ENCODE measurements around the gene CSE1L. TPM values are rescaled to one million over a fixed set of nuclear protein-coding genes. Genes with fewer than 3 reads are reported as not detected.
"Not testable (repeated sequence)": the region's sequence is repeated elsewhere in the genome, so short reads cannot be mapped to it uniquely, and the experiment has no call there.

The CSE1L gene
- total RNA-seq, 1 donor from 2014 or later: 13.6 TPM

- no peak for DNase-seq (ENCODE audit: low spot score in 2 of 2)
- TF ChIP-seq, protein P1, sequence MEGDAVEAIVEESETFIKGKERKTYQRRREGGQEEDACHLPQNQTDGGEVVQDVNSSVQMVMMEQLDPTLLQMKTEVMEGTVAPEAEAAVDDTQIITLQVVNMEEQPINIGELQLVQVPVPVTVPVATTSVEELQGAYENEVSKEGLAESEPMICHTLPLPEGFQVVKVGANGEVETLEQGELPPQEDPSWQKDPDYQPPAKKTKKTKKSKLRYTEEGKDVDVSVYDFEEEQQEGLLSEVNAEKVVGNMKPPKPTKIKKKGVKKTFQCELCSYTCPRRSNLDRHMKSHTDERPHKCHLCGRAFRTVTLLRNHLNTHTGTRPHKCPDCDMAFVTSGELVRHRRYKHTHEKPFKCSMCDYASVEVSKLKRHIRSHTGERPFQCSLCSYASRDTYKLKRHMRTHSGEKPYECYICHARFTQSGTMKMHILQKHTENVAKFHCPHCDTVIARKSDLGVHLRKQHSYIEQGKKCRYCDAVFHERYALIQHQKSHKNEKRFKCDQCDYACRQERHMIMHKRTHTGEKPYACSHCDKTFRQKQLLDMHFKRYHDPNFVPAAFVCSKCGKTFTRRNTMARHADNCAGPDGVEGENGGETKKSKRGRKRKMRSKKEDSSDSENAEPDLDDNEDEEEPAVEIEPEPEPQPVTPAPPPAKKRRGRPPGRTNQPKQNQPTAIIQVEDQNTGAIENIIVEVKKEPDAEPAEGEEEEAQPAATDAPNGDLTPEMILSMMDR (IDR thresholded peaks at IDR 0.05): no peak
- H3K36me3 ChIP-seq: peaks cover 58 to 75% of the 10 kb centered on the region in 2 donors
- H3K27me3 ChIP-seq: no peaks in the 10 kb centered on the region
- no peak overlapping the region for H3K27ac ChIP-seq
- H3K4me3 ChIP-seq: no peak overlapping the region
- H3K4me1 ChIP-seq: no peaks in the 10 kb centered on the region
- intact Hi-C loops (cut with DNase I): no loop called here
- no peaks in the 10 kb centered on the region for H3K9me3 ChIP-seq
Measured at GRCh38 chr20:49098136-49098535, 52.0 kb downstream of the CSE1L start.

GRCh38 chr20:49099011-49099410 is 52.9 kb downstream of the CSE1L start:
- no peaks in the 10 kb centered on the region for H3K4me1 ChIP-seq
- H3K27me3 ChIP-seq: no peaks in the 10 kb centered on the region
- H3K36me3 ChIP-seq: peaks cover 55 to 76% of the 10 kb centered on the region in 2 donors
- no peaks in the 10 kb centered on the region for H3K9me3 ChIP-seq
- intact Hi-C loops (cut with DNase I): no loop called here
- no peak overlapping the region for H3K4me3 ChIP-seq
- TF ChIP-seq, protein P1 (IDR thresholded peaks at IDR 0.05): no peak
- no peak overlapping the region for H3K27ac ChIP-seq
- no peak for DNase-seq (ENCODE audit: low spot score in 2 of 2)

- H3K4me3 ChIP-seq: not testable (repeated sequence)
- H3K36me3 ChIP-seq: peaks cover 45 to 76% of the 10 kb centered on the region in 2 donors
Measured at GRCh38 chr20:49100292-49100691, 54.2 kb downstream of the CSE1L start.

GRCh38 chr20:49100972-49101371 is 54.9 kb downstream of the CSE1L start:
- Histone ChIP-seq H3K27ac (no peak overlapping the region), H3K4me3 (no peak overlapping the region), H3K4me1 (no peaks in the 10 kb centered on the region), H3K27me3 (no peaks in the 10 kb centered on the region), H3K36me3 (peaks cover 42 to 76% of the 10 kb centered on the region in 2 donors), H3K9me3 (no peaks in the 10 kb centered on the region)
- no peak for DNase-seq (ENCODE audit: low spot score in 2 of 2)
- TF ChIP-seq, protein P1 (IDR thresholded peaks at IDR 0.05): no peak
- intact Hi-C loops (cut with DNase I): no loop called here

More at GRCh38 chr20:49100292-49100691, 54.2 kb downstream of the CSE1L start:
- DNase-seq (ENCODE audit: low spot score in 2 of 2); intact Hi-C loops (cut with DNase I); H3K27ac ChIP-seq; H3K9me3 ChIP-seq; H3K4me1 ChIP-seq; H3K27me3 ChIP-seq: not testable (repeated sequence)

- no peak for DNase-seq (ENCODE audit: low spot score in 2 of 2)
- Histone ChIP-seq H3K27me3 (no peaks in the 10 kb centered on the region), H3K4me1 (no peaks in the 10 kb centered on the region), H3K27ac (no peak overlapping the region), H3K9me3 (no peaks in the 10 kb centered on the region), H3K36me3 (peaks cover 32 to 61% of the 10 kb centered on the region in 2 donors), H3K4me3 (no peak overlapping the region)
- intact Hi-C loops (cut with DNase I): no loop called here
- TF ChIP-seq, protein P1 (IDR thresholded peaks at IDR 0.05): no peak
Measured at GRCh38 chr20:49103019-49103418, 56.9 kb downstream of the CSE1L start.

GRCh38 chr20:49103647-49104364 is 57.7 kb downstream of the CSE1L start:
- H3K36me3 ChIP-seq: peaks cover 28 to 57% of the 10 kb centered on the region in 2 donors

More at GRCh38 chr20:49103647-49104364, 57.7 kb downstream of the CSE1L start:
- Histone ChIP-seq H3K9me3 (no peaks in the 10 kb centered on the region), H3K27me3 (no peaks in the 10 kb centered on the region), H3K27ac (no peak overlapping the region), H3K4me3 (no peak overlapping the region), H3K4me1 (no peaks in the 10 kb centered on the region)
- no peak for DNase-seq (ENCODE audit: low spot score in 2 of 2)
- TF ChIP-seq, protein P1 (IDR thresholded peaks at IDR 0.05): no peak
- intact Hi-C loops (cut with DNase I): no loop called here

Measured in ascending aorta (tissue), 2 donors.